ENCODE measurements around the gene LRRC15. TPM values are rescaled to one million over a fixed set of nuclear protein-coding genes. Genes with fewer than 3 reads are reported as not detected.
A peak's percentile ranks its signal among the peaks of the same experiment; 100 is the strongest.

Gene LRRC15
- total RNA-seq = 0.16 TPM in 1 of 2 replicates, not detected in the other
- 0.13 TPM for polyA plus RNA-seq (2012)

- DNase-seq (ENCODE audit: low read depth) = peak; percentile 65
Observed at GRCh38 chr3:194369522-194370279, at the start of gene LRRC15. TSS of gene LRRC15 (minus strand) at chr3:194369743. CDS start at chr3:194361043, 8,700 bp downstream.

DNA sequence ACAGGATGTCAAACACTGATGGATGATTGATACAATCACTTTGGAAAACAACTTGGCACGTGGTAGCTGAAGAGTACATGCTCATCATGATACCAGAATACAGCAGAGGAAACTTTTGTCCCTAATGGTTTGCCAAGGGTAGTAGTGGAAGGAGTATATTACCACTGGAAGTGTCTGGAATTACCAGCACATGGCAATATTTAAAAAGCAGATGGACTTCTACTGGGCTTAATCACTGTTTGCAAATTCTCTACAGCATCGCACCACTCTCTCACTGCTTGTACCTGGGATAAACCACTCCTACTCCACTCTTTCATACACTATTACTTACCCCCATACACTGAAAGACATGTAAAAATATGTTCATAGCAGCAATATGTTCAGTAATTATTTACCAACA is 49.1 kb upstream of the LRRC15 start:
- no peak for DNase-seq (ENCODE audit: low read depth)

DNA sequence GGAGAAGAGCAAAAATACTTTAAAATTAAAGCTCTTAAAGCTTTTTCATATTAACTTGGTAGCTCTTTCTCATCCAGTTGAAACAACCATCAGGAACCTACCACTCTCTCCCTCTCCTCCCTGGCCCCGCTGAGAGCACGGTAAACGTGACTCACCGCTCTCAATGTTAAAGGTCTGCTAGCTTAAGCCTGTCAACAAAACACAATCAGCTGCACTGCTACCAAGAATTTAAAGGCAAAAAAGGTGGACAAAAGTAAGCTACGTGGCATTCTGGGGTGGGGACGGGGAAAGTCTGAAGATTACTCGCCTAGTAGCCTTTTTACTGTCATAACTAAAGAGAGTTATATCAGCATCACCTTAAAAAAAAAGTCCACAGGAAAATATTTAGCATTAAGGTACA is 37.9 kb upstream of the LRRC15 start:
- peak; percentile 18 for DNase-seq (ENCODE audit: low read depth)

- peak; percentile 40 for DNase-seq (ENCODE audit: low read depth)
Observed at GRCh38 chr3:194405766-194406165, 36.2 kb upstream of the LRRC15 start.

DNA sequence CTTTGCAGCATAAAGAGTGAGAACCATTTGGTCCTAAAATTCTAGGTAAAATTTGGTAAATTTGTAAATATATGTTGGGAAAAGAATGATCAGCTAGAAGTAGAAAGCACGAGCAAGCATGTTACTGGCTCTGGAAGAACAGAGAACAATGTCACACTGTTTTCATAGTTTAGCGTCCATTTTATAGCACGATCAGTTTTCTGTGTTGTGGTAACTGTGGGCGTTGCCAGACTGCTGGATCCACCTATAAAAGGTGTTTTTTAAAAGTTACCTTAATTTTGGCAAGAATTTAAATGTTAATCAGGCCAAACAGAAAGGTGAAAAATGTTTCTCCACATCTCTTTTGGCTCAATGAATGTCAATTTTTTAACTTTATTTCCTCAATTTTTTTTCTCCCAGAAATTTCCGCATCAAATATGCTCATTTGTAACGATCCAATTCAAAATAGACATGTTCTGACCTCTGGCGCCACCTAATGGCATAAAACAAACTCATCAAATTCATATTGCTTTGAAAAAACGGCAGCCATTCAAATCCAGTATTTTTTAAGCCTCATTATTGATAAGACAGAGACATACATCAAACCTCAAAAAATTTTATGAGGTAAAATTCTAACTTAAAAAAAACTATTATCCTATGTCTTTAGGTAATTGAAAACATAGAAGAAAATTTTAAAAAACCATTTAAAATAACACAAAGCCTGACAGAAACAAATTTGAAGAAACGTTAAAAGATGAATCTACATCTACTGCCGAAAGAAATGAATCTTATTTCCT is 35.0 kb upstream of the LRRC15 start:
- peak; percentile 63 for DNase-seq (ENCODE audit: low read depth)

DNA sequence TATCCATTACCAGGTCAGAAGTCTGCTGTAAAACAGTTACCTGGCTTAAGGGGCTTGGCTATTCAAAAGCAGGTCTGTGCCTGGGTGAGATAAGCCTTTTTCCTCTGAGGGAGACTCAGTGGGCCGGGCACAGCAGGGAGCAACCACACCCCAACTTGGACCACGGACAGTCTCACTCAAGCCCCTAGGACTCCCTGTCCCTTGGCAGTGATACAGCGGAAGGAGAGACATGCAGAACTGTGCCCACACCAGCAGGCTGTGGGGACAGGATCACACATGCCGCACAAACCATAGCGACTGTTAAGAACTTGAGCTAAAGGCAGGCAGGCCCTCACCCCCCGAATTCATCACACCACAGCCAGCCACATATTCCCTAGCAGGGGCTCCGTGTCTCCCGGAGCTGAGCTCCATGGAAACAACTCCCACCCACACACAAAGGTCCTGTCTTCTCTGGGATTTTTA is 32.4 kb upstream of the LRRC15 start:
- no peak for DNase-seq (ENCODE audit: low read depth)

DNA sequence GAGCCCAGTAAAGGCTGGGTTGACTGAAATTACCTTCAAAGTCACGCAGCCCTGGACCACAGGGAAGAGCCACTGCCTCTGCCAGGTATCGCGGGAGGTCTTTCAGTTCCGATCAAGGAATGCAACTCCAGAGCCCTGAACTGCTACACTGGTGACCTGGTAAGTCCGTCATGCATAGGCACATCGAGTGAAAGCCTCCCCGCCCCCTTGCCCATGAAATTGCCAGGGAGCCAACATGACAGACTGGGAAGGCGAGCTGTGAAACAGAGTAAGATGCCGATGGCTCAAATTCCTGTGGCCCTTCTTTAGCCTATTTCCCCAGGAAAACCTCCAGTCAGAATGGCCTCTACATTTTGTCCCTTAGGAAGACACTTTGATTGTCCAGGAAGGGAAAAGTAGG is 31.8 kb upstream of the LRRC15 start:
- no peak for DNase-seq (ENCODE audit: low read depth)

DNA sequence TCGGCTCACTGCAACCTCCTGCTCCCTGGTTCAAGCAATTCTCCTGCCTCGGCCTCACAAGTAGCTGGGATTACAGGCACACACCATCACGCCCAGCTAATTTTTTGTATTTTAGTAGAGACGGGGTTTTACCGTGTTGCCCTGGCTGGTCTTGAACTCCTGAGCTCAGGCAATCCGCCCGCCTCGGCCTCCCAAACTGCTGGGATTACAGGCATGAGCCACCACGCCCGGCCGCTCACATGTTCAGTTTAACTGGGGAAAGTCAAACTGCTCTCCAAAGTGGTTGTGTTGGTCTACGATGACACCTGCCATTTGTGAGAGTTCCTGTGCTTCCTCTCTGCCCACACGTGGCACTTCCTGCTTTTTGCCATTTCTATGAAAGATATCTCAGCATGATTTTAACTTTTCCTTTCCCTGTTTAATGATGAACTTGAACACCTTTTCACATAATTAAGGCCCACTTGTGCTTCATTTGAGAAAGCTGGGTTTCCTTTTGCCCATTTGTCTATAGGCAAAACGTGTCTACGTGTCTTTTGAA is 30.4 kb upstream of the LRRC15 start:
- no peak for DNase-seq (ENCODE audit: low read depth)

DNA sequence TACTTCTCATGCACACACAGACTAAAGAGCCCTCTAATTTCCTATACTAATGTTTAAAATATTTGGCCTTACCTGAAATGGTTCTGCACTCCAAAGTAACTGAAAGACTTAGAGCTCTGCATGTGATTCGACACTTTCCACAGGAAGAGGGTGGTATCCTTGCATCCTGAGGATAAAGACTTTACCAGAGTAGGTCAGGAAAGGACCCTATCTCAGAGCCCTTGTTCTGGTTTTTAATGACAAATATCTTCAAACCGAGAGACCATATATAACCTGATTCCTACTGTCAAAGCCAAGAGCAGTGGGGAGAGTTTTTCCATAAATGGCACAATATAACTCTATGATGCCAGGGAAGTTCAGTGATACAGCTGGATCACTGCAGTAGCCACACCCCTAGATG is 29.6 kb upstream of the LRRC15 start, which contains the start of gene GP5:
Gene GP5, minus strand, starts transcription at position 101 of the 400 bp plus-strand sequence. CDS start 984 bp downstream, outside the sequence.
- no peak for DNase-seq (ENCODE audit: low read depth)

DNA sequence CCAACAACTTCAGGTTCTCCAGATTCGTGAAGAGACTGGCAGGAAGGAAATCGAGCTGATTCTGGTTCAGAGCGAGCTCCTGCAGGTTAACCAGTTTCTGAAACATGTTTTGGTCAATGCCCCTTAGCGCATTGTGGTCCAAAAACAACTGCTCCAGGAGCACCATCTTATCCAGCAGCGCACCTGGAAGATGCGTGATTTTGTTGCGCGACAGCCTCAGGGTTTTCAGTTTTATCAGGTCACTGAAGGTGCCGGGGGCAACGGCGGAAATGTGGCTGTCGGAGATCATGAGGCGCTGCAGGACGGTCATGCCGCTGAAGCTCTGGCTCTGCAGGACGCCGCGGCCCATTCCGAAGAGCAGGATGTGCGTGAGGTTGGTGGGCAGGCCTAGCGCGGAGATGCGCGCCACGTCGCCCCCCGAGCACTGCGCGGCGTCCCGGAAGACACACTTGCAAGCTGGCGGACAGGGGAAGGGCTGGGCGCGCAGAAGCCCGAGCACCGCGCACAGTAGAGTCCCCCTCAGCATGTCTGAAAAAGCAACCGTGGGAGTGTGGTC is 28.3 kb upstream of the LRRC15 start:
- no peak for DNase-seq (ENCODE audit: low read depth)

- DNase-seq (ENCODE audit: low read depth) = no peak
Observed at GRCh38 chr3:194396859-194397756, 27.6 kb upstream of the LRRC15 start.

DNA sequence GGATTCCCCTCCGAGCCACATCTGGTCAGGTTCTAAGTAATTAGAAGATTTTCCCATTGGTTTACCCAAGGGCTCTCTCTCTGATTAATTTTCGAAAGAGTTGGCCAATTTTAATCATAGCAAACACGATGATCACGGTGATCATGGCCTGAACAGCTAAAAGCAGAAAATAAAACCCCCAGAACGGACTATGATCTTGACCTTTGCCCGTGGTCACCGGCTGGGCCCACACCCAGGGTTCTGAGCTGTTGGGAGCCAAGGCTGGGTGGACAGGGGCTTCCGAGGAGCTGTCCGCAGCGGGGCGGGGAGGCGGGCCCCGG is 27.0 kb upstream of the LRRC15 start:
- no peak for DNase-seq (ENCODE audit: low read depth)

DNA sequence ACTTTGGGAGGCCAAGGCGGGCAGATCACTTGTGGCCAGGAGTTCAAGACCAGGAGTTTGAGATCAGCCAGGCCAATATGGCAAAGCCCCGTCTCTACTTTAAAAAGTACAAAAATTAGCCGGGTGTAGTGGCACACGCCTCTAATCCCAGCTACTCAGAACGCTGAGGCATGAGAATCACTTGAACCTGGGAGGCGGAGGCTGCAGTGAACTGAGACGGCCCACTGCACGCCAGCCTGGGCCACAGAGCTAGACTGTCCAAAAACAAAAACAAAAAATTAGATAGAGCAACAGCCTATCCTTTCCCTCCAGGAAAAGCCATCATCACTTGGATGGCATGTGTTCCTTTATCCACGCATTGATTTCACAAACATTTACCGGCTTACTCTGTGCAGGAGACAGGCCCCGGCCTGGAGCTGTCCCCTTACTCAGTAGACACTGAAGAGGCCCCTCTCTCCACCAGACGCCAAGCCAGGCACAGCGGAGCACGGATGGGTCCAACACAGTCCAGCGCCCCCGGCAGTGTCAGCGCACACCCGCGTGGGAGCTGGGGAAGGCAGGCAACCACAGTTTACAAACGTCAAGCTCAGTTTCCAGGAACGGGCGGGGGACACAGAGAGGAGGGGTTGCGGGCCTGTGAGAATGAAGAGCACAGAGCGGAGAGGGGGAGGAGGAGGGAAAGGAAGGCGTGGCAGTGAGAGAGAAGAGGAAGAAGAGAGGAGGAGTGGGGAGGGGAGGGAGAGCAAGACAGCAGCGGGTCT is 26.4 kb upstream of the LRRC15 start:
- DNase-seq (ENCODE audit: low read depth) = no peak

- no peak for DNase-seq (ENCODE audit: low read depth)
Observed at GRCh38 chr3:194395212-194395611, 25.7 kb upstream of the LRRC15 start.

- no peak for DNase-seq (ENCODE audit: low read depth)
Observed at GRCh38 chr3:194392576-194392975, 23.0 kb upstream of the LRRC15 start.

- DNase-seq (ENCODE audit: low read depth) = no peak
Observed at GRCh38 chr3:194390835-194391234, 21.3 kb upstream of the LRRC15 start.

DNA sequence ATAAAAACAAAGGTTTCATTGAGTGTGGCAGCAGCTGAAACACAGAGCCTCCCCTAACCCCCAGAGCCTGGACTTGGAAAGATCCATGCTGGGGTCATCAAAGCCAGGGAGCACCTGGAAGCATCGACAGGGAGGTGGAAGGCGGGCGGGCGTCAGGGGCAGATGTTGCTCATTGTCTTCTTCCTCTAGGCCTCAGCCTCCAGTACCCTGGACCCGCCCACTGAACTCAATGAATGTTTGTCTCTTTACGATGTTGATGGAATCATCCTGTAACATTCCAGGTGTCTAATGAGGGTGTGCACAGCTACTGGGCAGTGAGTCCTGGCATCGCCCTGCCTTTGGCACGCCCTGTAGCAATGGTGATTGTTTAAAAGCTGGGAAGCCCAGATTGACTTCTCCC is 19.7 kb upstream of the LRRC15 start:
- no peak for DNase-seq (ENCODE audit: low read depth)

GRCh38 chr3:194387926-194388418 is 18.4 kb upstream of the LRRC15 start:
- peak; percentile 9 for DNase-seq (ENCODE audit: low read depth)

DNA sequence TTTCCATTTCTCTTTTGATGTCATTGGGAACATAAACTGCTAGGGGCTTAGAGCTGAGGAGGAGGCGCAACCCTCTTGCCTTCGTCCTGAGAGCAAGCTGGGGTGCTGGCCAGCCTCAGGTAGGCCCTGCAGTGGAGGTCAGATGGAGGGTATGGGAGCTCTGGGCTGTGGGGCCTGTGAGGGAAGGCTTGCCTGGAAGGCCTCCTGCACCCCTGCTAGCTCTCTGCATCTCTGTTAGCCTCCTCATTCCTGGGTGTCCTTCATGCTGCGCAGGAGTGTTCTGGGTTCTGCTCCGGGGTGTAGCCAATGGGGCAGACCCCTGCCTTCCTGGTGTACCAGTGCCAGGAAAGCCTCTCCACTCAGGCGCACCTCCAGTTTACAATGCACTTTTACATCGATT is 17.7 kb upstream of the LRRC15 start:
- DNase-seq (ENCODE audit: low read depth) = no peak

GRCh38 chr3:194386648-194387047 is 17.1 kb upstream of the LRRC15 start:
- DNase-seq (ENCODE audit: low read depth) = no peak
